Measurements from ENCODE around the gene SCAPER.
A peak's percentile ranks its signal among the peaks of the same experiment; 100 is the strongest.
"Not testable (repeated sequence)": the region's sequence is repeated elsewhere in the genome, so short reads cannot be mapped to it uniquely, and the experiment has no call there.

Gene SCAPER

GRCh38 chr15:76930831-76931396 is 25.8 kb upstream of the SCAPER start:
- no peaks in the 10 kb centered on the region for H3K27me3 Mint-ChIP-seq
- H3K27ac Mint-ChIP-seq: peak overlapping the region; percentile 88
- H3K36me3 Mint-ChIP-seq: no peaks in the 10 kb centered on the region
- no peak for ATAC-seq
- H3K4me1 Mint-ChIP-seq: peaks cover 29% of the 10 kb centered on the region
- no peaks in the 10 kb centered on the region for H3K9me3 Mint-ChIP-seq
- H3K4me3 Mint-ChIP-seq: peak overlapping the region; percentile 86

- H3K27ac Mint-ChIP-seq: no peak overlapping the region
- no peaks in the 10 kb centered on the region for H3K9me3 Mint-ChIP-seq
- H3K27me3 Mint-ChIP-seq: no peaks in the 10 kb centered on the region
- H3K36me3 Mint-ChIP-seq: no peaks in the 10 kb centered on the region
- no peak overlapping the region for H3K4me3 Mint-ChIP-seq
- peaks cover 19% of the 10 kb centered on the region for H3K4me1 Mint-ChIP-seq
- no peak for ATAC-seq
Observed at GRCh38 chr15:76929011-76929760, 24.0 kb upstream of the SCAPER start.

- Mint-ChIP-seq H3K4me3 (no peak overlapping the region), H3K27ac (no peak overlapping the region), H3K27me3 (no peaks in the 10 kb centered on the region), H3K4me1 (peaks cover 17% of the 10 kb centered on the region), H3K9me3 (no peaks in the 10 kb centered on the region), H3K36me3 (no peaks in the 10 kb centered on the region)
- ATAC-seq: no peak
Observed at GRCh38 chr15:76928201-76928600, 23.1 kb upstream of the SCAPER start.

GRCh38 chr15:76916369-76916768 is 11.2 kb upstream of the SCAPER start:
- Mint-ChIP-seq H3K4me3 (no peak overlapping the region), H3K36me3 (no peaks in the 10 kb centered on the region), H3K27me3 (peaks cover 14% of the 10 kb centered on the region), H3K4me1 (no peaks in the 10 kb centered on the region), H3K27ac (no peak overlapping the region), H3K9me3 (no peaks in the 10 kb centered on the region)
- ATAC-seq: no peak

GRCh38 chr15:76913737-76914136 is 8.6 kb upstream of the SCAPER start:
- peaks cover 11% of the 10 kb centered on the region for H3K4me1 Mint-ChIP-seq
- ATAC-seq: no peak
- no peaks in the 10 kb centered on the region for H3K36me3 Mint-ChIP-seq
- no peaks in the 10 kb centered on the region for H3K9me3 Mint-ChIP-seq
- no peaks in the 10 kb centered on the region for H3K27me3 Mint-ChIP-seq
- H3K27ac Mint-ChIP-seq: no peak overlapping the region
- no peak overlapping the region for H3K4me3 Mint-ChIP-seq

GRCh38 chr15:76912430-76912829 is 7.3 kb upstream of the SCAPER start:
- H3K4me1 Mint-ChIP-seq: peaks cover 22% of the 10 kb centered on the region
- H3K4me3 Mint-ChIP-seq: no peak overlapping the region
- no peaks in the 10 kb centered on the region for H3K9me3 Mint-ChIP-seq
- H3K36me3 Mint-ChIP-seq: no peaks in the 10 kb centered on the region
- H3K27me3 Mint-ChIP-seq: no peaks in the 10 kb centered on the region
- no peak overlapping the region for H3K27ac Mint-ChIP-seq
- ATAC-seq: no peak

- Mint-ChIP-seq H3K36me3 (no peaks in the 10 kb centered on the region), H3K27me3 (no peaks in the 10 kb centered on the region), H3K9me3 (no peaks in the 10 kb centered on the region), H3K4me3 (peak overlapping the region; percentile 95), H3K27ac (peak overlapping the region; percentile 94), H3K4me1 (peaks cover 56% of the 10 kb centered on the region)
- no peak for ATAC-seq
Observed at GRCh38 chr15:76905855-76906254, 715 bp upstream of the SCAPER start.

- peak overlapping the region; percentile 95 for H3K4me3 Mint-ChIP-seq
- H3K36me3 Mint-ChIP-seq: peaks cover 4% of the 10 kb centered on the region
- ATAC-seq: no peak
- peak overlapping the region; percentile 94 for H3K27ac Mint-ChIP-seq
- no peaks in the 10 kb centered on the region for H3K27me3 Mint-ChIP-seq
- H3K9me3 Mint-ChIP-seq: no peaks in the 10 kb centered on the region
- H3K4me1 Mint-ChIP-seq: peaks cover 54% of the 10 kb centered on the region
Observed at GRCh38 chr15:76904461-76905012, 603 bp downstream of the SCAPER start.

- Mint-ChIP-seq H3K9me3 (no peaks in the 10 kb centered on the region), H3K27ac (peak overlapping the region; percentile 94), H3K4me1 (peaks cover 50% of the 10 kb centered on the region), H3K27me3 (no peaks in the 10 kb centered on the region), H3K4me3 (no peak overlapping the region), H3K36me3 (peaks cover 10% of the 10 kb centered on the region)
- ATAC-seq: no peak
Observed at GRCh38 chr15:76903251-76903681, 1.9 kb downstream of the SCAPER start.

- Mint-ChIP-seq H3K4me1 (peaks cover 40% of the 10 kb centered on the region), H3K4me3 (no peak overlapping the region), H3K9me3 (no peaks in the 10 kb centered on the region), H3K36me3 (peaks cover 10% of the 10 kb centered on the region), H3K27ac (no peak overlapping the region), H3K27me3 (no peaks in the 10 kb centered on the region)
- ATAC-seq: no peak
Observed at GRCh38 chr15:76901965-76902364, 3.2 kb downstream of the SCAPER start.

- H3K4me1 Mint-ChIP-seq: peaks cover 31% of the 10 kb centered on the region
- not testable (repeated sequence) for ATAC-seq, H3K27ac Mint-ChIP-seq
Observed at GRCh38 chr15:76899931-76900310, 5.2 kb downstream of the SCAPER start.

GRCh38 chr15:76899176-76899930 is 5.8 kb downstream of the SCAPER start:
- Mint-ChIP-seq H3K36me3 (peaks cover 24% of the 10 kb centered on the region), H3K4me1 (peaks cover 32% of the 10 kb centered on the region)
- H3K9me3 Mint-ChIP-seq, H3K27me3 Mint-ChIP-seq, H3K27ac Mint-ChIP-seq, H3K4me3 Mint-ChIP-seq, ATAC-seq: not testable (repeated sequence)

More at GRCh38 chr15:76899931-76900310, 5.2 kb downstream of the SCAPER start:
- H3K27me3 Mint-ChIP-seq, H3K4me3 Mint-ChIP-seq, H3K9me3 Mint-ChIP-seq: not testable (repeated sequence)
- H3K36me3 Mint-ChIP-seq: peaks cover 19% of the 10 kb centered on the region

GRCh38 chr15:76898102-76898501 is 7.0 kb downstream of the SCAPER start:
- Mint-ChIP-seq H3K4me1 (peaks cover 30% of the 10 kb centered on the region), H3K27me3 (no peaks in the 10 kb centered on the region), H3K9me3 (no peaks in the 10 kb centered on the region), H3K36me3 (peaks cover 37% of the 10 kb centered on the region), H3K4me3 (no peak overlapping the region), H3K27ac (no peak overlapping the region)
- no peak for ATAC-seq

- H3K27me3 Mint-ChIP-seq: no peaks in the 10 kb centered on the region
- no peaks in the 10 kb centered on the region for H3K9me3 Mint-ChIP-seq
- H3K4me3 Mint-ChIP-seq: no peak overlapping the region
- H3K4me1 Mint-ChIP-seq: peaks cover 36% of the 10 kb centered on the region
- no peak for ATAC-seq
- no peak overlapping the region for H3K27ac Mint-ChIP-seq
- peaks cover 63% of the 10 kb centered on the region for H3K36me3 Mint-ChIP-seq
Observed at GRCh38 chr15:76894174-76894573, 11.0 kb downstream of the SCAPER start.

- H3K27ac Mint-ChIP-seq, H3K4me3 Mint-ChIP-seq, ATAC-seq, H3K9me3 Mint-ChIP-seq, H3K27me3 Mint-ChIP-seq: not testable (repeated sequence)
- Mint-ChIP-seq H3K36me3 (peaks cover 73% of the 10 kb centered on the region), H3K4me1 (peaks cover 47% of the 10 kb centered on the region)
Observed at GRCh38 chr15:76892836-76893235, 12.3 kb downstream of the SCAPER start.

Measured in stimulated activated memory B cell treated with anti-CD40 and anti-IgM and Interleukin-4, amounts not matched to agents 10 μg/mL and 1 μg/mL and 100 μg/mL, for 72 hours (primary cell).